GM15510 (cell line): Measurements from ENCODE around the gene ORM1.

Experiments
- POLR2A ChIP-seq: IDR thresholded peaks from 3 replicates; pipeline ENCODE4 v1.6.1; 2011; ENCODE audit warnings: borderline replicate concordance; ENCODE audit not compliant: insufficient read length; ENCODE audit errors: extremely low read depth

Gene ORM1

DNA sequence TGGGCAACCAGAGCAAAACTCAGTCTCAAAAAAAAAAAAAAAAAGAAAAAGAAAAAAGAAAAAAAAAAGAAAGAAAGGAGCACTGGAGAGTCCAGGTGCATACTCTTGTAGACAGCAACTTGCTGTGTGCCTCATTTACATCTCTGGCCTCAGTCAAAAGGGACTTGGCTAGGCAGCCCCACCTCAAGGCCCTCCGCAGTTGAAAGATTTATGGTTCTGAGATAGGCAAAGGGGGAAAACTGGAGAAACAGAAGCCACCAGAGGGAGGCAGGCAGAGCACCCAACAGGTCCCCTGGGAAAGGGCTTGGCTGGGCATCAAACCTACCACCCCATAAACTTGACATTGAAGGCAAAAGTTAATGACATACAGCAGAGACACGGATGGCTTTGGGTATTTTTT, 12.8 kb downstream of the ORM1 start:
- no peak for TF ChIP-seq POLR2A

DNA sequence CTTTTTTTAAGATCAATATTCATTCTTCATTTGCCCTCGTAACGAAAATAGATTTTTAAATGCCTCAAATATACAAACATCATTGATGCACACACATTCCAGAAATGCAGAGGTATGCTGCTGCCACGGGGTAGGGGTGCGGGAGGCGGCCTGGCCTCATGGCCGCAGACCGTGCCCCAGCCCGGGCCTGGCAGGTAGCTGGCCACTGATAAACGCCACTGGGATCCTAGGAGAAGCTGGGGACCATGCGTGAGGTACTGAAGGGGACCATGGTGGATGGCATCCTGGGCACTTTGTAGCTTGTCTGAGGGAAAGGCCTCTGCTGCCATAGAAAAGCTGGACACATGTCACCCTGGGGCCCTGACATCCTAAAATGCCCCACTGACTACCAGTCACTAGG, 13.3 kb downstream of the ORM1 start:
- no peak for TF ChIP-seq POLR2A

DNA sequence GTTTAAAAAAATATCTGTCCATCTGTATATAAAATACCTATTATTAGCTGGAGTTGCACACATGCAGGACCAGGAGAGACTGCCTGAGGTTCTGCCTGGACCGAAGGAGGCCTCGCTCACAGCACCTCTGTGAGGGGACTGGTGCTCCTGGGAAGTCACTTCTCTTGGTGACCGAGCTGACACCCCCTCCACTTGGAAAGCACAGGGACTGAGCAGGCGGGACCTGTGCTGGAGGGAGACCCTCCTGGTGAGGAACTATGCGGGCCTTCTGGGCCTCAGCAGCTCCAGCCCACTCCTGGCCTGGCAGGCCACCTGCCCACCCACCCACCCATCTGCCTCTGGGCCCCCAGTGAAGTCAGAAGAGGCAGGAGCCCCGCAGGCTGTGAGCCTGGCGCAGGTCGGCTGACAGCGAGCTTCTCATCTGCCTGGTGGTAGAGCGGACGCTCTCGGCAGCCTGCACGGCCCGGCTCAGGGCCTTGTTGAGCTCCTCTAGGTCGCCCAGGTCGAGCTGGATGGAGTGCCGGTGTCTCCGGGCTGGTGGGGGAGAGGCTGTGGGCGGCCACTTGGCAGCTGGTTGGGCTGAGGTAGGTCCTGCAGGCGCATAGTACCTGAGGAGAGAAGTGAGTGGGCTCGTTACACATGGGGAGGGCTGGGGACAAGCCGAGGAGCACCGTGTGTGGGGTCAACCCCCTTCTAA, 13.9 kb downstream of the ORM1 start:
- TF ChIP-seq POLR2A = no peak

DNA sequence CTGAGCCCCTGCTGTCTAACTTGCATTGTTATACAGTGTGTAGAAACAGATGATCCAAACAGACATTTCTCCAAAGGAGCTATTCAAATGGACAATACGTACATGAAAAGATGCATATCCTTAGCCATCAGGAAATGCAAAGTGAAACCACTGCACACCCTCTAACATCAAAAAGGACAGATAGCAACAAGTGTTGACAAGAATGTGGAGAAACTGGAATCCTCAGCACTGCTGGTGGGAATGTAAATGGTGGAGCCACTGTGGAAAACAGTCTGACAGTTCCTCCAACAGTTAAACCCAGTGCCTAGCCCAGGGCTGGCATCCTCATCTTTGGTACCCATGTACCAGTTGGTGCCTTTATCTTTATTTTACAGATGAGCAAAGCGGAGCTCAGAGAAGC, 15.3 kb downstream of the ORM1 start:
- no peak for TF ChIP-seq POLR2A

DNA sequence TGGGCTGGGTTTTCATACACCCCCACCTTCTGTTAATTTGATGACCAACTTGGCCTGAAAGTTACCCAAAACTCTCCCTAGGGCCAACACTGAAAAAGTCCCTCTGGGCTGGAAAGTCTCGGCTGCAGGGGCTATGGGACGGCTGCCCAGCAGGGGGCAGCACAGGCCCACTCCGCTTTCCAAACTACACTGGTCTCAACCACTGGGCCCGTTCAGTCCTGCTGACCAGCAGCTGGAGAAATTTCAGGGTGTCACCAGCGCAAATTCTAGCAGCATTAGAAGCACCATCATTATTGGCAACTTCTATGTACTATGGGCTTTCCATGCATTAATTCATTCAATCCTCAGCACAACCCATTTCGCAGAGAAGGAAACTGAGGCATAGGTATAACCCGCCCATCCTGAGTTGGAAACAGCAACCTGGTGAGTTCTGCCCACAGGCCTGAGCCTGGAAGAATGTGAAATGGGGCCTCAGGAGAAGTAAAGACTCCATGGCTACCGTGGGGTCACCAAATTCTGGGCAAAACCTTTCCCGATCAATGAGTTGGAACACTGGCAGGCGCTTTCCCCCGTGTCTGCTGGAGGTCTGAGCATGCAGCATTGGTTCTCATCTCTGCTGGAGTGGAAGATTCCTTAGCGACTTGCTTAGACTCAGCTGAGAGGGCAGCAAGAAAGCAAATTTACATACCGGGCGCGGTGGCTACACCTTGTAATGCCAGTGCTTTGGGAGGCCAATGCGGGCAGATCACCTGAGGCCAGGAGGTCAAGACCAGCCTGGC, 16.4 kb downstream of the ORM1 start:
- no peak for TF ChIP-seq POLR2A

DNA sequence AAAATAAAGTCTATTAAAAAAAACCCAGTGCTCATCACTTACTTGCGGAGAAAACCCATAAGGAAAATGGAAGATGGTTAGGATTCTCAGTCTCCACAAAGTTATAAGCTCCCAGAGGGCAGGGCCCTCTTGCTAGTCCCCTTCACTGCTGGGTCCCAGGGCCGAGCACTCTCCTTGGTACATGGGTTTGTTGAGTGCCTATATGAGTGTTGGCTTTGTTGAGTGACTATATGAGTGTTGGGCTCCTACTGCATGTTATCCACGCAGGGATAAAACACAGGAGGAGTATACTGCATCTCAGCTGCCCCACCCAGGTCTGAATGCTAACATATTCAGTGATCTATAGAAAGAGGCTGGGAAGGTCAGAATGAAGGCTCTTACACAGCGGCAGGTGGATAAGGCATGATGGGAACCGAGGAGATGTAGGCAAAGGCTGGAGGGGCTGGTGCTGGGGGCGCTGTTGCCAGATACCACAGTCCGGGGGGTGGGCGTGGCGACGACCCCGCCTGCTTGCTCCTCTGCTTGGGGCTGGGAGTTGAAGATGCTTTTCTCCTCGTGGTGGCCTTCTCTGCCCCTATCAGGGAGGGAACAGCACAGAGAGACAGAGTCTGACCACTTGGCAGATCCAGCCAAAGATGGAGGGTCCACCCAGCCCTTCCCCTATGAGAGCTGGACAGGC, 18.4 kb downstream of the ORM1 start:
- peak; percentile 4 for TF ChIP-seq POLR2A

DNA sequence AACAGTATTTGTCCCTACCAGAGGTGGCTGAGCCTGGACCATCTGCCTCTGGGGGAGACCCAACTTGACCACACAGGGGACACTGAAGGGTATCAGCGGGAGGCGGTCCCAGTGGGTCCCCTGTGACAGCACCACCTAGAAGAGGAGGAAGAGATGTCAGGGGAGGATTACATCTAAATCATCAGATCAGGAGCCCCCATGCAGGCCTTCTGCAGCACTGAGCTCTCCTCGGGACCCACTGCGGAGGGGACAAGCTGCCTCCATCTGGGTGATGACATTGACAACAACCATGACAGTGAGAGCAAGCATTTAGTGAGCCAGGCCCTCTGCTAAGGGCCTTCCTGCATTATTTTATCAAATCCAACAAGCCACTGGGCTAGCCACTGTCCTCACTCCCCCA, 19.1 kb downstream of the ORM1 start:
- peak; percentile 7 for TF ChIP-seq POLR2A

DNA sequence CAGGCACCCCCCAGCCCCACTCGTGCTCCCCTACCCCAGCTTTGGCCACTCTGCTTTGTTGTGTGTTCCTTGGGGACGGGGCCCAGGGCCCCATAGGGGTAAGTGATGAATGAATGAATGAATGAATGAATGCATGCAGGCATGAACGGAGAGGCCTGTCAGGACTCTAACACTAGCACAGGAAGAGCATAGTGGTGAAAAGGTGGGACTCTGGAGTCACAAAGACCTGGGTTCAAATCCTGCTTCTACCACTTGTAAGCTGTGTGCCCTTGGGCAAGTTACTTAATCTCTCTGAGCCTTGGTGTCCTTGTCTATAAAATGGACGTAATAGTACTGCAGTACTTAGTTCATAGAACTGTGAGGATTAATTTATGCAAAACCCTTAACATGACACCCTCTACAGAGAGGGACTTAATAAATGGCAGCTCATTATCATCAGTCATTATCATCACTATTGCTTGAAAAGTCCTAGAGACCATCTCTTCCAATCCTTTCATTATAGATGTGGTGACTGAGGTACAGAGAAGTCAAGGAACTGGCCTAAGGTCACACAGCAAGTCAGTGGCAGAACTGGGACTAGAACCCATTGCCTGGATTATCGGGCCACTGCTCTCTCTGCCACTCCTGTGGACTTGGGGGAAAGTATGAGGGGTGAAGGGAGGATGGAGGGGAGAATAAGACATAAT, 20.0 kb downstream of the ORM1 start:
- no peak for TF ChIP-seq POLR2A

DNA sequence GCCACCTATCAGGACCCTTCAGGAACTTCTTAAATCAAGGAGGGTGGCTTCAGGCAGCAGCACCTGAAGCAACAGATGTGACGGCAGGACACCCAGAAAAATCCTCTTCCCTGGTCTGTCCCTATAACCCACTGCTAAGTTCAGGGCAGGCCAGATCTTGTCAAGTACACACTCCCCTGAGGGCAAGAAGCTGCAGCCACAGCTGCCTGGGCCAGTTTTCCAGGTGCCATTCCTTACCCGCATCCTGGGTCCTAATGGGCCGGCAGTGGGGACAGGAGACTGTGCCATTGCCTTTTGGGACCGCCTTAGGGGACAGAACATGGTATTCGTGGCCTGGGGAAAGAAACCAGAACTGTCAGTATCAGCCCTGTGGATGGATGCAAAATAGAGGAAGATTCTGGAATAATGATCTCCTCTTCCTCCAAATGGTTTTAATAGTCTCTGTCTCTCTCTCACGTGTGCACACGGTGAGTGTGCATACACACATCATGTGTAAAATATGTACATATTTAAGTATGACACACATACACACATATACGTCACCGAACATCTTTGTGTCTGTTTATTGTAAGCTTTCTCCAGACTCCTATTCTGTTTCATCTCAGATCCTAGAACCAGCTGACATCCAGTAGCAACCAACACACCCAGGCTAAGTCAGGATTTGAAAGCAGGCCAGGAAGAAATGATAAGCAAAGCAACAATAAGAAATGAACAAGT, 20.7 kb downstream of the ORM1 start:
- TF ChIP-seq POLR2A = no peak

DNA sequence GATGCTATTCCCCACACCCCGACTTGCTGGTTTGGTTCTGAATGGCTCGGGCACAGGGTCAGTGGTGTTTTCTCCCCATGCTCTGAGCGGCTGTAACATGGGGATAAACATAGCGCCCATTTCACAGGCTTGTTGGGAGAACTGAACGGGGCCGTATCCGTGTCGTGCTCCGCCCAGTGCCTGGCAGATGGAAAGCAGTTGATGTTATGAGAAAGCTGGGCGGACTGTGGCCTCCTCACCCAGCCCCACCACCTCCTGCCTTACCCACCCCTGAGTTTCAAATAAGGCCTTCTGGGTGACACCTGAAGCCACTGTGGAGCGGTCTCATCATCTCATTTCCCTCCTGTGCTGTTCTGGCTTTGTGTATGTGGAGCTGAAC, 21.3 kb downstream of the ORM1 start:
- no peak for TF ChIP-seq POLR2A

DNA sequence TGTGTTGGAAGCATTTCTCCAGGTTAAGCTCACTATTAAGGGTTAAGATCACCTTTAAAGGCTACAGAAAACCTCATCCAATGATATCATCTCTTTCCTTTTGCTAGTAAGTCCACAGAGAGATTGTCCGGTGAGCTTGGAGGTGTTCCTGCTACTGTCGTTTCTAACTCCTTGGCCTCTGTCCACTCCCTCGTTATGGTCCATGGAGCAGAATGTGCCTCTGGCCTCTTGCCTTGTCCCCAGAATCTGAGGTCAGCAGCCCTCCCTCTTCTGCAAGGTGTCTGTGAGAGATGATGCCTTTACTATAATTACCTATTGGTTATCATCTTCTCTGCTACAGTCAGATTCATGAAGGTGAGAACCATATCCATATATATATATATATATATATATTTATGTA, 21.8 kb downstream of the ORM1 start:
- TF ChIP-seq POLR2A = no peak

DNA sequence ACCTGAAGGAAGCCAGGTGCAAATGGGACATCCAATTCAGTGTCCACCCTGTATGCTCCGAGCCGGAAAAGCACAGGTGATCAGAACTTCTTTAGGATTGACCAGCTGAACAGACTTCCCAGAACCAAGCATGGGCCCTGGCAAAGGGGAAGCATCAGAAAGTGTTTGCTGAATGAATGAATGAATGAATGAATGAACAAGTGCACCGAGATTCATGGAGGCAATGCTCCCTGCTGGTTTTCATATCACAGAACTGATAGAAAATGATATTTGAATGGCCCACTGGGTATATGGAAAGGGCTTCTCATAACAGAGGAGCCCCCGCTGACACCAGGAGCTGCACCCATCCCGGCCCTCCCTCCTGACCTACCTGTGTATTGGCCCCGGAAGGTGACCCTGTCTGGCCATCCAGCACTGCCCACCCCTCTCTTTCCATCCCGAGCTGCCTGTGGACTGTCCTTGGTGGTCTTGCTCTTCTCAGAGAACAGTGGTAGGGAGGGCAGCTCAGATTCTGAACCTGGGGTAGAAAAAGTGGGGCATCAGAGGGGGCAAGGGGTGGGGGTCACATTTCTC, 22.7 kb downstream of the ORM1 start:
- TF ChIP-seq POLR2A = no peak

DNA sequence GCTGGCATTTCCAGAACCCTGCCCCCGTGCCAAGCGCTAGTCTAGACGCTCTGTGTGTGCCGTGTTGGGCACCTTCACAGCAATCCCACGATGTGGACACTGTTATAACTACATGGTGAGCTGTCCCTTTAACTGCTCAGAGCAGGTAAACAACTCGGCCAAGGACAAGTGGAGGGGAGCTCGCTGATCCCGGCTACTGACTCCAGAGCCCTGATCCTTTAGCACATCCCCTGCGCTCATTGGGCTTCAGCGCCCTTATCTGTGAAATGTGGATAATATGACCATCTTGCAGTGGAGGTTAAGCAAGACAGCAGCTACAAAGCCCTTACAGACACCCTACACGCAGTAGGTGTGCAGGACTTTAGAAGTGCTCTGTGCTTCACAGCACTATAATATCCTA, 23.2 kb downstream of the ORM1 start:
- no peak for TF ChIP-seq POLR2A

DNA sequence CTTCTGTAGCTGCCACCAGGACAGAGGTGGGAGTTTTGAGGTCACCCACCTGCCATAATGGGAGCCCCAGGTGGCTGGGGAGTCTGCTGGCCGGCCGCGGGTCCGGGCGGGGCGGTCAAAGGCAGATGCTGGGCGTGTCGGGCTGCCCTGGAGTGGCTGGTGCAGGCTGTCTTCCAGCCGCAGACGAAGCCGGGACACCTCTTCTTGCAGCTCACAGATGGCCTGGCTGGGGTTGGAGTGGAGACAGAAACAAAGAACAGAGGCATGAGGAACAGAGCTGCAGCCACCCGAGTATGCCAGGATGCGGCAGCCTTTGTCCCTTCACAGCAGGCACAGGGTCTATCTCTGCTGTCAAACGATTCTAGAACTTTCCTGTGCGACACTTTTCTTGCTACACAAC, 24.8 kb downstream of the ORM1 start:
- no peak for TF ChIP-seq POLR2A
